ENCODE measurements around the gene TBC1D17. TPM values are rescaled to one million over a fixed set of nuclear protein-coding genes. Genes with fewer than 3 reads are reported as not detected.

Gene TBC1D17
- total RNA-seq, 4 donors from 2014 or later: 25.1 to 41.9 (median 37.3) TPM

DNA sequence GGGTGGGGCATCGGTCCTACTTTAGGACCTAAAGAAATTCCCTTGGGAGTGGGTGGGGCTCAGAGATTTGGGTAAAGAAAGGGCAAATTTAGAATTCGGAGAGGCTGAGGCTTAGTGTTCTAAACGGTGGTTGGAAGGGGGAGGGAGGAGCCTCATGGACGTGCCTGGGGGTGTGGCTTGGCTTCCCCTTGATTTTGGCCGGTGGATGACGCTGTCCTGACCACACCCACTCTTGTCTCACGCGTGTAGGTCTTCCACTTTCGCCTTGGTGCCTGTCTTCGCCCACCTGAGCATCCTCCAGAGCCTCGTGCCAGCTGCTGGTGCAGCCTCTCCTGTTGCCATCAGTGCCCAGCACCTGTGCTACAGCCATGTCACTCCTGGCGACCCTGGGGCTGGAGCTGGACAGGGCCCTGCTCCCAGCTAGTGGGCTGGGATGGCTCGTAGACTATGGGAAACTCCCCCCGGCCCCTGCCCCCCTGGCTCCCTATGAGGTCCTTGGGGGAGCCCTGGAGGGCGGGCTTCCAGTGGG lies 53.0 kb downstream of the TBC1D17 start:
- 13 to 60% methylated on average over 1 to 8 of the region's 15 CpGs for WGBS, 2 donors (ENCODE audit: low coverage in 1 of 2)
- peaks cover 0 to 41% of the 10 kb centered on the region in 2 donors for H3K36me3 ChIP-seq
- H3K4me3 ChIP-seq: peak overlapping the region in 1 of 2 donors; percentile 96
- no peaks in the 10 kb centered on the region for H3K9me3 ChIP-seq
- no peak for ATAC-seq
- H3K4me1 ChIP-seq: peaks cover 0 to 45% (median 14%) of the 10 kb centered on the region in 3 donors
- H3K27me3 ChIP-seq: no peaks in the 10 kb centered on the region
- peak overlapping the region in 3 of 4 donors; percentile 93 to 96 (median 94) for H3K27ac ChIP-seq
- TF ChIP-seq POLR2AphosphoS5 (IDR thresholded peaks at IDR 0.05): no peak
- TF ChIP-seq, protein P1, sequence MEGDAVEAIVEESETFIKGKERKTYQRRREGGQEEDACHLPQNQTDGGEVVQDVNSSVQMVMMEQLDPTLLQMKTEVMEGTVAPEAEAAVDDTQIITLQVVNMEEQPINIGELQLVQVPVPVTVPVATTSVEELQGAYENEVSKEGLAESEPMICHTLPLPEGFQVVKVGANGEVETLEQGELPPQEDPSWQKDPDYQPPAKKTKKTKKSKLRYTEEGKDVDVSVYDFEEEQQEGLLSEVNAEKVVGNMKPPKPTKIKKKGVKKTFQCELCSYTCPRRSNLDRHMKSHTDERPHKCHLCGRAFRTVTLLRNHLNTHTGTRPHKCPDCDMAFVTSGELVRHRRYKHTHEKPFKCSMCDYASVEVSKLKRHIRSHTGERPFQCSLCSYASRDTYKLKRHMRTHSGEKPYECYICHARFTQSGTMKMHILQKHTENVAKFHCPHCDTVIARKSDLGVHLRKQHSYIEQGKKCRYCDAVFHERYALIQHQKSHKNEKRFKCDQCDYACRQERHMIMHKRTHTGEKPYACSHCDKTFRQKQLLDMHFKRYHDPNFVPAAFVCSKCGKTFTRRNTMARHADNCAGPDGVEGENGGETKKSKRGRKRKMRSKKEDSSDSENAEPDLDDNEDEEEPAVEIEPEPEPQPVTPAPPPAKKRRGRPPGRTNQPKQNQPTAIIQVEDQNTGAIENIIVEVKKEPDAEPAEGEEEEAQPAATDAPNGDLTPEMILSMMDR (IDR thresholded peaks at IDR 0.05): no peak
- no peak for TF ChIP-seq POLR2A (IDR thresholded peaks at IDR 0.05)
- no peak for TF ChIP-seq EP300 (IDR thresholded peaks at IDR 0.05)

DNA sequence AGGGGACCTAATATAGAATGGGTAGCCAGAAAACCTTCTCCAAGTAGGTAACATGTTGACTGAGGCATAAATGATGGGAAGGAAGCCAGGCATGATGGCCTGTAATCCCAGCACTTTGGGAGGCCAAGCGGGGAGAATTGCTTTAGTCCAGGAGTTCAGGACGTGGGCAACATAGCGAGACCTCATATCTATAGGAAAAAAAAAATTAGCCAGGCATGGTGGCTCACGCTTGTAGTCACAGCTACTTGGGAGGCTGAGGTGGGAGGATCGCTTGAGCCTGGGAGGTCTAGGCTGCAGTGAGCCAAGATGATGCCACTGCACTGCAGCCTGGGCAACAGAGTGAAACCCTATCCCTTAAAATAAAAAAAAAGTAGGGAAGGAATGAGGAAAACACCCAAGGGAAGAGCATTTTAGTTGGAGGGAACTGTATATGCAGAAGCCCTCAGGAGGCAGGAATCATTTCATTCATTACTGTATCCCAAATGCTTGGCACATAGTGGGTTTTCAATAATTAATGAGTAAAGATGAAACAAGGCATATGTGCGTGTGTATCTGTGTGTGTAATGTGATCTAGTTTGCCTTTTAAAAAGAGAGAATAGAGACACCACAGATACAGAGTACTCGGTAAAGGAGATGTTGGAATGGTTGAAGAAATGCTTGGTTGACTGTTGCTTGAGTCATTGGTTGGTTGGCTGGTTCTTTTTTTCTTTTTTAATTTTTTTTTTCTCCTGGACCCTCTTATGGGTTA lies 54.0 kb downstream of the TBC1D17 start:
- 94% methylated on average over 3 to 7 of the region's 7 CpGs for WGBS, 2 donors (ENCODE audit: low coverage in 1 of 2)
- TF ChIP-seq, protein P1 (IDR thresholded peaks at IDR 0.05): no peak
- no peak for TF ChIP-seq POLR2A (IDR thresholded peaks at IDR 0.05)
- no peak for TF ChIP-seq EP300 (IDR thresholded peaks at IDR 0.05)
- no peak for TF ChIP-seq POLR2AphosphoS5 (IDR thresholded peaks at IDR 0.05)
- Histone ChIP-seq H3K4me1 (peaks cover 0 to 39% (median 14%) of the 10 kb centered on the region in 3 donors), H3K36me3 (peaks cover 0 to 32% of the 10 kb centered on the region in 2 donors), H3K27ac (peak overlapping the region in 1 of 4 donors; percentile 94), H3K27me3 (no peaks in the 10 kb centered on the region), H3K9me3 (no peaks in the 10 kb centered on the region), H3K4me3 (no peak overlapping the region)
- no peak for ATAC-seq

DNA sequence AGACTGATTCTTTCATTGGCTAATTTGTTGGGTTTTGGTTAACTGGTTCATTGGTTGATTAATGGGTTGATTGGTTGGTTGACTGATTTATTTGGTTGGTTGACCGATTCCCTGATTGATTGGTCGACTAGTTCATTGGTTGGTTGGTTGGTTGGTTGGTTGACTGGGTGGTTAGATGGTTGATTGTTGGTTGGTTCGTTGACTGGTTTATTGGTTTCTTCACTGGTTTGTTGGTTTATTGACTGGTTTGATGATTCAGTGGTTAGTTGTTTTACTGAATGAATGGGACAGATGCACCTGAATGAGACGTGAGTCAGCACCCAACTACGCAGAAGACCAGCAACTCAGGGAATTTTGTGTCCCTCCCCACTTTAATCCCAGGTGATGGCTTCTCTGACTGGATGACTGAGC lies 54.5 kb downstream of the TBC1D17 start:
- H3K4me1 ChIP-seq: peaks cover 0 to 33% (median 14%) of the 10 kb centered on the region in 3 donors
- H3K27ac ChIP-seq: no peak overlapping the region
- no peak for ATAC-seq
- H3K36me3 ChIP-seq: peaks cover 0 to 26% of the 10 kb centered on the region in 2 donors
- 97 to 100% methylated on average over 3 to 5 of the region's 5 CpGs for WGBS, 2 donors (ENCODE audit: low coverage in 1 of 2)
- no peak overlapping the region for H3K4me3 ChIP-seq
- no peaks in the 10 kb centered on the region for H3K27me3 ChIP-seq
- TF ChIP-seq EP300 (IDR thresholded peaks at IDR 0.05) (no peak), POLR2A (IDR thresholded peaks at IDR 0.05) (no peak), POLR2AphosphoS5 (IDR thresholded peaks at IDR 0.05) (no peak)
- TF ChIP-seq, protein P1 (IDR thresholded peaks at IDR 0.05): no peak
- H3K9me3 ChIP-seq: no peaks in the 10 kb centered on the region

DNA sequence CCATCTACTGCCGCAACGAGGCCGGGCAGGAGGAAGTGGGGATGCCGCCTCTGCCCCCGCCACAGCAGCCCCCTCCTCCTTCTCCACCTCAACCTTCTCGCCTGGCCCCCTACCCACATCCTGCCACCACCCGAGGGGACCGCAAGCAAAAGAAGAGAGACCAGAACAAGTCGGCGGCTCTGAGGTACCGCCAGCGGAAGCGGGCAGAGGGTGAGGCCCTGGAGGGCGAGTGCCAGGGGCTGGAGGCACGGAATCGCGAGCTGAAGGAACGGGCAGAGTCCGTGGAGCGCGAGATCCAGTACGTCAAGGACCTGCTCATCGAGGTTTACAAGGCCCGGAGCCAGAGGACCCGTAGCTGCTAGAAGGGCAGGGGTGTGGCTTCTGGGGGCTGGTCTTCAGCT lies 55.2 kb downstream of the TBC1D17 start:
- Histone ChIP-seq H3K27me3 (no peaks in the 10 kb centered on the region), H3K4me3 (no peak overlapping the region), H3K27ac (no peak overlapping the region), H3K4me1 (peaks cover 0 to 31% (median 10%) of the 10 kb centered on the region in 3 donors), H3K9me3 (no peaks in the 10 kb centered on the region), H3K36me3 (peaks cover 0 to 19% of the 10 kb centered on the region in 2 donors)
- TF ChIP-seq POLR2A (IDR thresholded peaks at IDR 0.05): no peak
- no peak for TF ChIP-seq POLR2AphosphoS5 (IDR thresholded peaks at IDR 0.05)
- no peak for TF ChIP-seq EP300 (IDR thresholded peaks at IDR 0.05)
- TF ChIP-seq, protein P1 (IDR thresholded peaks at IDR 0.05): no peak
- no peak for ATAC-seq
- 100% methylated on average over 1 of the region's 25 CpGs; no CpG with 5 or more reads in 1 of the 2 donors for WGBS, 2 donors (ENCODE audit: low coverage in 1 of 2)
